Neural progenitor cell (in vitro differentiated cells): ENCODE results near the gene PRRT4.

ENCODE experiments used
- CTCF ChIP-seq: fragments of 200-600 bp; sonication (generic); IDR thresholded peaks from 2 replicates; pipeline ENCODE4 v1.5.1; 2017; ENCODE audit warnings: antibody characterized with exemption, mild to moderate bottlenecking
- EZH2 ChIP-seq: fragments of 200-600 bp; sonication (generic); IDR thresholded peaks from 2 replicates; pipeline ENCODE4 v1.6.1; 2017; ENCODE audit warnings: antibody characterized with exemption, mild to moderate bottlenecking, moderate library complexity
- EZH2phosphoT487 ChIP-seq: fragments of 200-600 bp; sonication (generic); IDR thresholded peaks from 2 replicates; pipeline ENCODE4 v1.6.1; 2017; ENCODE audit warnings: antibody characterized with exemption

- TF ChIP-seq CTCF (no peak), EZH2 (no peak), EZH2phosphoT487 (no peak)
Measured at GRCh38 chr7:128343554-128344430, 17.7 kb downstream of the PRRT4 start, which contains the start of gene RBM28.
